ENCODE measurements around the gene ACTL6B.

DNA sequence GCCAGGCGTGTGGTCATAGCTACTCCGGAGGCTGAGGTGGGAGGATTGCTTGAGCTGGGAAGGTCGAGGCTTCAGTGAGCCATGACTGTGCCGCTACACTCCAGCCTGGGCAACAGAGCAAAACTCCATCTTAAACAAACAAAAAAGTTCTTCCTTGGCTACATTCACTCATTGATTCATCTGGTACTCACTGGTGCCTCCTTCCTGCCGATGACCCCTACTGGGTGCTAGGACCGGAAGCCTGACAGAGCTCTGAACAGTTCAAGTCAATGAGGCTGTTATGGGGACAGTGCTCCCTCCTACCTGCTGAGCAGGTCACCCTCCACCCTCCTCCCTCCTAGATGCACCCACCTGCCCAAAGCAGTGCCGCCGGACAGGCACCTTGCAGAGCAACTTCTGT, 49.1 kb downstream of the ACTL6B start:
- TF ChIP-seq POLR2A (IDR thresholded peaks at IDR 0.05), result no peak
- no peak for TF ChIP-seq CTCF (IDR thresholded peaks at IDR 0.05)
- no peak for TF ChIP-seq POLR2AphosphoS5 (IDR thresholded peaks at IDR 0.05)

All from breast epithelium (tissue), 3 donors.